BLaER1 treated with 17β-estradiol and CSF1 and Interleukin-3, amounts not matched to agents 10 nM and 100 nM (cell line): Measurements from ENCODE around the gene NFKBIE.
A peak's percentile ranks its signal among the peaks of the same experiment; 100 is the strongest.

ENCODE experiments used
- H3K27ac ChIP-seq, 11 experiments: shearing (Covaris generic); formaldehyde crosslinking; 2 replicates each; pipeline ENCODE4 v1.8.1; 2022
- H3K27me3 ChIP-seq, 11 experiments: shearing (Covaris generic); formaldehyde crosslinking; 2 replicates each; pipeline ENCODE4 v1.8.1; 2022
- H3K36me3 ChIP-seq, 11 experiments: shearing (Covaris generic); formaldehyde crosslinking; 2 replicates each; pipeline ENCODE4 v1.8.1; 2022
- H3K4me1 ChIP-seq, 10 experiments: shearing (Covaris generic); formaldehyde crosslinking; 2 replicates each; pipeline ENCODE4 v1.8.1; 2022
- H3K4me2 ChIP-seq, 11 experiments: shearing (Covaris generic); formaldehyde crosslinking; 2 replicates each; pipeline ENCODE4 v1.8.1; 2022
- H3K4me3 ChIP-seq, 10 experiments: shearing (Covaris generic); formaldehyde crosslinking; 2 replicates each; pipeline ENCODE4 v1.8.1; 2022
- H3K9ac ChIP-seq, 11 experiments: shearing (Covaris generic); formaldehyde crosslinking; 2 replicates each; pipeline ENCODE4 v1.8.1; 2022
- H3K9me3 ChIP-seq, 11 experiments: shearing (Covaris generic); formaldehyde crosslinking; replicated peaks in 1 of 11; 2 replicates each; pipeline ENCODE4 v1.8.1; 2022
- H4K20me1 ChIP-seq, 11 experiments: shearing (Covaris generic); formaldehyde crosslinking; 2 replicates each; pipeline ENCODE4 v1.8.1; 2022
- Cebpa-rat ChIP-seq, 11 experiments: shearing (Covaris generic); IDR thresholded peaks; 2 replicates each; pipeline ENCODE4 v1.8.1; 2022

Gene NFKBIE

DNA sequence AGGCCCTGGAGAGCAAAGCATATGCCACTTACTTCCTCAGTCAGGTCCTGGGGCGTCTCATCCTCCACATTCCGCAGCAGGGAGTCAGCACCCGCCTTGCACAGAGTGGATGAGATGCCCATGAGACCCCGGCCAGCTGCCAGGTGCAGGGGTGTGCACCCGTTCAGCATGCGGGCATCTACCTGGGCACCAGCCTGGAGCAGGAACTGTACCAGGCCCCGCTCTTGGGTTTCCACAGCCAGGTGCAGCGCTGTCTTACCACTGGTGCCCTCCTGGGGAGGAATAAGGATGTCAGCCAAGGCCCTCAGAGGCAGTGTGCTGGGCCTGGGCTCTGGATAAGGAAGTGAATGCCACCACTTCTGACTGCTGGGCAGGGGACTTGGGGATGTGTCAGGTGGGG is 5.3 kb downstream of the NFKBIE start:
- H3K4me3 ChIP-seq = no peak overlapping the region; a peak in 1 of 20 replicates
- peaks cover 32 to 86% (median 77%) of the 10 kb centered on the region in 11 experiments; a peak in 21 of 22 replicates for H4K20me1 ChIP-seq
- H3K4me2 ChIP-seq = peak overlapping the region in 7 of 11 experiments; percentile 0 to 100 (median 99); a peak in 7 of 22 replicates
- no peaks in the 10 kb centered on the region for H3K9me3 ChIP-seq
- no peak for TF ChIP-seq Cebpa-rat (IDR thresholded peaks at IDR 0.05)
- H3K9ac ChIP-seq = peak overlapping the region in 4 of 11 experiments; percentile 9 to 91 (median 12); a peak in 2 of 22 replicates
- no peaks in the 10 kb centered on the region for H3K27me3 ChIP-seq
- H3K4me1 ChIP-seq = peaks cover 71 to 79% (median 76%) of the 10 kb centered on the region in 10 experiments
- H3K36me3 ChIP-seq = peaks cover 41 to 61% (median 51%) of the 10 kb centered on the region in 11 experiments
- H3K27ac ChIP-seq = 0 out of 22 replicates have a peak overlapping the region, but pooled peaks of 1 of the 11 experiments have one; percentile 9

DNA sequence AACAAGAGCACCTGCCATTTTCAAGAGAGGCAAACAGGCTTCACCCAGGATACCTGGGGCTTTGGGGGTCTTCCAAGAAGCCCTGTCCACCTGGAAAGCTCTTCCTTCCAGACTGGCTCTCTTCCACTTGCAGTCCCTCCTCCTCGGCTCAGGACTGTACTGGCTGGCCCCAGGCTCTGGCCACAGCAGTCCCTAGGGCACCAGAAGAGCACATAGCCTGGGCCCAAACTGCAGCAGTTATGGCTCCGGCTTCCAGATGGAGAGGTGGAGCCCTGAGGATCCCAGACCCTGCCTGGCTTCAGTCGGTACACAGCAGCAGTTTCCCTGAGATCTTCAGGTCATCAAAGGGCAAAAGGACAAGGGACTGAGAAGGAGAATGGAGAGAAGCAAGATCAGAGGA is 6.4 kb downstream of the NFKBIE start:
- no peak for TF ChIP-seq Cebpa-rat (IDR thresholded peaks at IDR 0.05)
- Histone ChIP-seq H3K4me2 (peak overlapping the region in 6 of 11 experiments; percentile 97 to 99 (median 98); a peak in 11 of 22 replicates), H3K36me3 (peaks cover 51 to 72% (median 62%) of the 10 kb centered on the region in 11 experiments), H3K27me3 (no peaks in the 10 kb centered on the region), H4K20me1 (peaks cover 43 to 93% (median 85%) of the 10 kb centered on the region in 11 experiments), H3K9ac (peak overlapping the region in 6 of 11 experiments; percentile 25 to 91 (median 46); a peak in 7 of 22 replicates), H3K4me1 (peaks cover 79 to 88% (median 83%) of the 10 kb centered on the region in 10 experiments), H3K4me3 (peak overlapping the region in 1 of 10 experiments; percentile 3; a peak in 2 of 20 replicates), H3K27ac (peak overlapping the region in 6 of 11 experiments; percentile 9 to 93 (median 89); a peak in 9 of 22 replicates), H3K9me3 (no peaks in the 10 kb centered on the region)

DNA sequence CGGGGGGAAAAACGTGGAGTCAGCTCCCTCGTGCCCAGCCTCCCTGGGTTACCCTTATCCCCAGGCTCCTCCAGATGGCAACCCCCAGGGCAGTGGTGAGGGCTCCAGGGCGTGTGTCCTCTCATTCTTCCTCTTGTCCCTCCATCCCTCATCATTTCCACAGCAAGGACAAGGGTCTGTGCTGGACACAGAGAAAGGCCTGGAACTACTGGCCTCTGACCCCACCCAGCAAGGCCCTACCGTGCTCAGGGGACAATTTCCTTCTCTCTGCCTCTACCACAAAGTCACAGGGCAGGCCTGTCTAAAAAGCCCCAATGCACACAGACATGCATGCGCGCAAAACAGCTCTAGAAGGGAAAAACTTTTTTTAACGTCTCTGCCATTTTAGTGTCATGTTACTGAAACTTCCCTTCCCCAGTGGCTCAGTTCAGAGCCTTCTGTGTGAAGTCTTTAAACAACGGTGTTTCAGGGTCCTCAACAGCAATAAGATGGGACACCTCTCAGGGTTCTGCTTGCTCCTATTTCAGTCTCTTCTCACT is 7.0 kb downstream of the NFKBIE start:
- no peak for TF ChIP-seq Cebpa-rat (IDR thresholded peaks at IDR 0.05)
- H3K36me3 ChIP-seq = peaks cover 57 to 77% (median 67%) of the 10 kb centered on the region in 11 experiments
- no peaks in the 10 kb centered on the region for H3K9me3 ChIP-seq
- H4K20me1 ChIP-seq = peaks cover 48 to 94% (median 85%) of the 10 kb centered on the region in 11 experiments
- peak overlapping the region; percentile 92 to 99 (median 97) for H3K4me2 ChIP-seq
- peak overlapping the region in 4 of 10 experiments; percentile 3 to 91 (median 82); a peak in 4 of 20 replicates for H3K4me3 ChIP-seq
- peak overlapping the region in 10 of 11 experiments; percentile 86 to 93 (median 90); a peak in 18 of 22 replicates for H3K27ac ChIP-seq
- no peaks in the 10 kb centered on the region for H3K27me3 ChIP-seq
- H3K9ac ChIP-seq = peak overlapping the region; percentile 86 to 94 (median 90); a peak in 19 of 22 replicates
- peaks cover 77 to 91% (median 86%) of the 10 kb centered on the region in 10 experiments for H3K4me1 ChIP-seq

DNA sequence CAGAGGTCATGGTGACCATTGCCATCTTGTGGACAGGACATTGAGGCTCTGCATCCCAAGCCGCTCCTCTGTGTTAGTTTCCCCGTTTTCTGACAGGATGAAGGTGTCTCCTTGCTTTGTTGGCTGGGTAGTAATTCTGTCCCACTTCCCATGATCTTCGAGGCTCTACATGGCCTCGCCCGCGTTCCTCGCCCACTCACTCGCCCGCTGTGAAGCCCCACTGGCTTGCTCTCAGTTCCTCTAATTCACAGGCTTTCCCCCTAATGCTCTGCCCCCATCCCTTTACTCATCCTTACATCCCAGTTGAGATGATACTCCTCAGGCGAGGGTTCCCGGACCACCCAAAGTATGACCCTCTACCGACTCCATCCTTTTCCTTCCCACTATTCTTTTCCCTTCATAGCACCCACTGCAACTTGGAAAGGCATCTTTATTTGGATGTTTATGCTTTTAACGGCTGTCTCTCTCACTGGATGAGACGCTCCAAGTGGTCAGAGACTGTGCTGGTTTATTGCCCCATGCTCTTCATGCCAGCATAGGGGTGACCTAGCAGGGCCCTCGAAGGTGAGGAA is 7.5 kb downstream of the NFKBIE start:
- TF ChIP-seq Cebpa-rat (IDR thresholded peaks at IDR 0.05) = no peak
- peak overlapping the region; percentile 86 to 94 (median 90) for H3K9ac ChIP-seq

DNA sequence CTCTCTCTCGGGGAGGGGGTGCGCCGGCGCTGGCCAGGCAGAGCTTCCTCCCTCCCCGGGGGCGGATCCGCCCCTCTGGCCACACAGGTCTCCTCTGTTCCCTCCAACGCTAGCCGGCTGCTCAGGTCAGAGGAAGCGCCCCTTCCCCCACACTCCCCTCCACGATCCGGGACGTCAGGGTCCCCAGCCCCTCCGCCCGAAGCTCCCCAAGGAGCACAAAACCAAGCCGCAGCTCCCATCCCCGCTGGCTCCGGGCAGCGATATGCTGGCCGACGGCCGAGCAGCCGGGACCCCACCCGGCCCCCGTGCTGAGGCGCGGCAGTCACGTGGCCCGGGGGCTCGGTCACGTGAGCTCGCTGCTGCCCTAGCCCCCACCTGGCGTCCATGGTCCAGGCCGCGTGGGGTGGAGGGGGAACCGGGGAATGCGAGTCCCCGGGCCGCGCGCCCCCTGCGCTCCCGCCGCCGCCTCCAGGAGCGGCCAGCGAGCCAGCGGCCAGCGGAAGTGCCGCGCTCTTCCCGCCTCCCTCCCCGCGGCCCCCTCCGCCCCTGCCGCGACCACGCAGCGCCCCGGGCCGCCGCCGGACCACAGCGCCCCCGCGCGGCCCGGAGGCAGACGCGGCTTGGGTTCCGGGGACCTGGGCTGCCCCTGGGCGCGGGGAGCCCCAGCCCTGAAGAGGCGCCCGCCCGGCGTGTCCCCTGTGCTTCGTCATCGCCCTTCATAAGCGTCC is 8.2 kb downstream of the NFKBIE start, which contains the start of gene SLC35B2:
Gene SLC35B2, minus strand, starts transcription at position 504 of the 728 bp plus-strand sequence. Its CDS starts 118 bp downstream, at position 386.
- Histone ChIP-seq H3K4me3 (peak within 1 kb of the TSS; percentile 77 to 91 (median 88)), H4K20me1 (peaks cover 60 to 94% (median 86%) of the 10 kb centered on the region in 11 experiments), H3K9me3 (no peaks in the 10 kb centered on the region), H3K36me3 (peaks cover 69 to 83% (median 74%) of the 10 kb centered on the region in 11 experiments), H3K9ac (peak within 1 kb of the TSS; percentile 86 to 94 (median 90)), H3K27me3 (no peaks in the 10 kb centered on the region), H3K4me2 (peak within 1 kb of the TSS; percentile 92 to 99 (median 97)), H3K27ac (peak within 1 kb of the TSS; percentile 75 to 93 (median 90)), H3K4me1 (peaks cover 65 to 92% (median 86%) of the 10 kb centered on the region in 10 experiments)
- no peak for TF ChIP-seq Cebpa-rat (IDR thresholded peaks at IDR 0.05)

More for the DNA sequence above, 7.5 kb downstream of the NFKBIE start:
- H3K36me3 ChIP-seq = peaks cover 62 to 83% (median 72%) of the 10 kb centered on the region in 11 experiments
- H3K27ac ChIP-seq = peak overlapping the region; percentile 75 to 93 (median 90)
- H3K9me3 ChIP-seq = no peaks in the 10 kb centered on the region
- H3K4me2 ChIP-seq = peak overlapping the region; percentile 92 to 99 (median 97)
- H4K20me1 ChIP-seq = peaks cover 54 to 94% (median 86%) of the 10 kb centered on the region in 11 experiments
- H3K4me1 ChIP-seq = peaks cover 72 to 92% (median 86%) of the 10 kb centered on the region in 10 experiments
- peak overlapping the region; percentile 77 to 91 (median 88) for H3K4me3 ChIP-seq
- H3K27me3 ChIP-seq = no peaks in the 10 kb centered on the region

DNA sequence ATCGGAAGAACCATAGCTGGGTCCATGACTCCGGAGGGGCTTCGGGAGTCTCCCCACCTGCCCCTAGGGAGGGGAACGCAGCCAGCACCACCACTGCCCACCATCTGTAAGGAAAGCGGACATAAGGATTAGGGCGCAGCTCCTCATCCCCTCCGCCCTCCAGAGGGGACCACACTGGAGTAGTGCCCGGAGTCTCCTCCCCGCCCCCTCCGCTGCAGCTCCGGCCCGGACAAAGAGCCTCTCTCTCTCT is 8.7 kb downstream of the NFKBIE start:
- peak overlapping the region; percentile 86 to 94 (median 90) for H3K9ac ChIP-seq
- peaks cover 64 to 92% (median 86%) of the 10 kb centered on the region in 10 experiments for H3K4me1 ChIP-seq
- peak overlapping the region; percentile 77 to 91 (median 88) for H3K4me3 ChIP-seq
- peak overlapping the region; percentile 75 to 93 (median 90) for H3K27ac ChIP-seq
- TF ChIP-seq Cebpa-rat (IDR thresholded peaks at IDR 0.05) = no peak
- peaks cover 69 to 83% (median 74%) of the 10 kb centered on the region in 11 experiments for H3K36me3 ChIP-seq
- H3K27me3 ChIP-seq = no peaks in the 10 kb centered on the region
- H3K9me3 ChIP-seq = no peaks in the 10 kb centered on the region
- peaks cover 63 to 94% (median 86%) of the 10 kb centered on the region in 11 experiments for H4K20me1 ChIP-seq
- H3K4me2 ChIP-seq = peak overlapping the region; percentile 92 to 99 (median 97)

DNA sequence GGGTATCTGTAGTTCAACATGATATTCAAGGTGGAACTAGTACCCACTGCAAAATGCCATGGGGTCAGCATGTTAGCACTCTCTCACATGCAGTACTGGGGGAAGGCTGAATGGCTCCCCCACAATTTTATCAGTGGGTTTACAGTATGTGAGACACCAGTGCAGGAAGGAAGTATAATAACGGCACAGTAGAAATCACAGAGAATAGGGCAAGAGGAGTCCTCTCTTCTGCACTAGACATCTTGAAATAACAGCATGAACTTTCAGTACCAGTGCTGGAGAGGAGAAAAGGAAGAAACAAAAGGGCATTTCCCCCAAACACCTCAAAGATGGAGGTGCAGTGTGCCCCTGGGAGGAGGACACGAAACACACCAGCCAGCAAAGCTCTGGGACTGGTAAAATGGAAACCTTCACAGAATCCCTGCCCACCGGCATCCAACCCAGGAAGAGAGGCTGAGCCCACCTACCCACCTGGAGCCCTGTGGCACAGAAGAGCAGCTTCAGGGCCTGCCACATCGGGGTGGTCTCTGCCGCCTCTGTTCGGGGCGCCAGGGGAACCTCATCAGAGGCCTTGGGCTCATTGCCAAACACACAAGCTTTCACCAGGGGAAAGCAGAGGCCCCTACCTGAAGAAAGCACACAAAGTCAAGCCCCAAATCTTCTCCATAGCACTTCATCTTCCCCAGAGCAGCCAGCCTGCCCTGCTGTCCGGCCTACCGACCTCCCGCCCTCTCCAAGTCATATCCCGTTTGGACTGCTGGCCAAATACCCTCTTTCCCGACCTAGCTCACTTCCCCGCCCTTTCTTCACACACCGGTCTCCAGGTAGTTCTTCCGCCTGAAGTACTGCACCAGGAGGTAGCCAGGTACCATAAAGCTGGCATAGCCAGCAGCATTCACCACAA is 9.2 kb downstream of the NFKBIE start:
- Histone ChIP-seq H3K9me3 (no peaks in the 10 kb centered on the region), H3K27ac (peak overlapping the region; percentile 75 to 93 (median 90); a peak in 21 of 22 replicates), H4K20me1 (peaks cover 63 to 94% (median 86%) of the 10 kb centered on the region in 11 experiments), H3K4me1 (peaks cover 60 to 92% (median 86%) of the 10 kb centered on the region in 10 experiments), H3K4me3 (peak overlapping the region; percentile 77 to 91 (median 88)), H3K36me3 (peaks cover 69 to 83% (median 74%) of the 10 kb centered on the region in 11 experiments), H3K9ac (peak overlapping the region; percentile 86 to 94 (median 90)), H3K4me2 (peak overlapping the region; percentile 92 to 99 (median 97)), H3K27me3 (no peaks in the 10 kb centered on the region)
- TF ChIP-seq Cebpa-rat (IDR thresholded peaks at IDR 0.05) = no peak
